Keratinocyte (primary cell): ENCODE data around the gene RUFY3. TPM values are rescaled to one million over a fixed set of nuclear protein-coding genes. Genes with fewer than 3 reads are reported as not detected.

ENCODE experiments used
- DNase-seq: peaks from one replicate; pipeline ENCODE4 v3.0.0-alpha.2; 2011; ENCODE audit warnings: low read depth, missing footprints, low spot score
- FAIRE-seq: peaks from 2 replicates; lab custom pipeline; 2011; peaks lifted over from hg19 to GRCh38; lab: Jason Lieb, UNC
- H2AFZ ChIP-seq: 2 replicates; pipeline ENCODE4 v1.6.0; 2012; ENCODE audit warnings: low read length, control low read depth, inconsistent platforms; ENCODE audit not compliant: control insufficient read depth
- H3K27ac ChIP-seq: 2 replicates; pipeline ENCODE4 v1.5.1; 2011; ENCODE audit warnings: low read length; ENCODE audit not compliant: control insufficient read depth, insufficient read depth
- H3K27me3 ChIP-seq: 3 replicates; pipeline ENCODE4 v1.6.0; 2011; ENCODE audit warnings: low read length; ENCODE audit not compliant: control insufficient read depth, insufficient read depth; ENCODE audit errors: extremely low read depth
- H3K36me3 ChIP-seq, 2 experiments: 2 replicates in 1 of 2; 3 replicates in 1 of 2; pipeline ENCODE4 v1.5.1; 2011; ENCODE audit warnings: low read length in 2 of 2, mild to moderate bottlenecking in 1 of 2; ENCODE audit not compliant: control insufficient read depth in 2 of 2, insufficient read depth in 2 of 2; ENCODE audit errors: extremely low read depth in 1 of 2
- H3K4me1 ChIP-seq: 3 replicates; pipeline ENCODE4 v1.5.1; 2011; ENCODE audit warnings: low read length; ENCODE audit not compliant: control insufficient read depth, insufficient read depth; ENCODE audit errors: extremely low read depth
- H3K4me2 ChIP-seq: 3 replicates; pipeline ENCODE4 v1.6.0; 2011; ENCODE audit warnings: low read depth, low read length; ENCODE audit not compliant: control insufficient read depth, insufficient read depth; ENCODE audit errors: extremely low read depth
- H3K4me3 ChIP-seq, 3 experiments: fragments of 200-600 bp in 1 of 3; sonication (generic) in 1 of 3; 2 replicates in 2 of 3; 3 replicates in 1 of 3; pipeline ENCODE4 v1.5.1; 2011 to 2016; ENCODE audit warnings: low read length in 3 of 3, mild to moderate bottlenecking in 3 of 3, control low read depth in 2 of 3, inconsistent platforms in 1 of 3, low read depth in 1 of 3, mixed read lengths in 1 of 3, mixed run types in 1 of 3, moderate library complexity in 1 of 3; ENCODE audit not compliant: control insufficient read depth in 2 of 3, insufficient read depth in 2 of 3; ENCODE audit errors: extremely low read depth in 1 of 3
- H3K79me2 ChIP-seq: 2 replicates; pipeline ENCODE4 v1.6.0; 2012; ENCODE audit warnings: low read length; ENCODE audit not compliant: control insufficient read depth, insufficient read depth
- H3K9ac ChIP-seq: 3 replicates; pipeline ENCODE4 v1.6.0; 2011; ENCODE audit warnings: low read length; ENCODE audit not compliant: control insufficient read depth, insufficient read depth; ENCODE audit errors: extremely low read depth
- H3K9me1 ChIP-seq: 3 replicates; pipeline ENCODE4 v1.6.0; 2011; ENCODE audit warnings: low read length; ENCODE audit not compliant: control insufficient read depth, insufficient read depth; ENCODE audit errors: extremely low read depth
- H3K9me3 ChIP-seq: 2 replicates; pipeline ENCODE4 v1.5.1; 2012; ENCODE audit warnings: low read depth, low read length; ENCODE audit not compliant: control insufficient read depth
- H4K20me1 ChIP-seq: 3 replicates; pipeline ENCODE4 v1.6.0; 2011; ENCODE audit warnings: low read length; ENCODE audit not compliant: control insufficient read depth, insufficient read depth; ENCODE audit errors: extremely low read depth
- CTCF ChIP-seq, 3 experiments: IDR thresholded peaks in 1 of 3; conservative IDR thresholded peaks in 1 of 3; optimal IDR thresholded peaks in 1 of 3; 2 replicates in 2 of 3; 3 replicates in 1 of 3; pipeline versions ENCODE3 to v1.5.1; 2011; ENCODE audit warnings: low read length in 3 of 3, mild to moderate bottlenecking in 3 of 3, moderate library complexity in 2 of 3, control low read depth in 1 of 3, inconsistent platforms in 1 of 3; ENCODE audit not compliant: insufficient read depth in 2 of 3; ENCODE audit errors: extremely low read depth in 1 of 3
- EZH2 ChIP-seq: IDR thresholded peaks from one replicate; pipeline ENCODE4 v1.6.1; 2012; ENCODE audit warnings: inconsistent platforms, mild to moderate bottlenecking, low read length, moderate library complexity
- dilution Hi-C: fragments of 300-500 bp; cut with MboI; formaldehyde crosslinking; loops from one replicate; pipeline ENCODE4 v1.7.0; 2020; ENCODE audit warnings: low sequenced_read_pairs; ENCODE audit not compliant: extremely low pct_ligation_motif_present
- polyA plus RNA-seq, 5 experiments: library from polyadenylated mRNA; depleted of rRNA in 3 of 5; stranded (reverse) in 3 of 5; stranded (forward) in 1 of 5; unstranded in 1 of 5; fragments of >200 nt; gene quantifications; 1 replicate in 1 of 5; 2 replicates in 3 of 5; 3 replicates in 1 of 5; pipeline versions ENCODE4 v1.2.1 to v1.2.3, GENCODE V29; 2011 to 2012; ENCODE audit warnings: missing spikeins in 2 of 5, low read depth in 1 of 5, low replicate concordance in 1 of 5

The RUFY3 gene
- polyA plus RNA-seq, 1 donor (not counting 4 experiments of a cell fraction or from before 2014, with no cell fraction given): 18.9 TPM

- no peak for DNase-seq
- Histone ChIP-seq H3K4me1 (no peaks in the 10 kb centered on the region), H3K36me3 (no peaks in the 10 kb centered on the region), H2AFZ (no peak overlapping the region), H3K27ac (no peak overlapping the region), H3K4me3 (no peak overlapping the region), H4K20me1 (no peaks in the 10 kb centered on the region), H3K9me3 (no peaks in the 10 kb centered on the region), H3K9ac (no peak overlapping the region), H3K9me1 (no peaks in the 10 kb centered on the region), H3K79me2 (no peaks in the 10 kb centered on the region), H3K4me2 (no peak overlapping the region), H3K27me3 (no peaks in the 10 kb centered on the region)
- TF ChIP-seq CTCF (optimal IDR thresholded peaks at IDR 0.05 in 1 of 3, IDR thresholded peaks at IDR 0.05 in 1 of 3, conservative IDR thresholded peaks at IDR 0.05 in 1 of 3; ENCODE audit: extremely low read depth in 1 of 3, insufficient read depth in 2 of 3, low read length in 3 of 3): no peak
- TF ChIP-seq EZH2: no peak
- FAIRE-seq: no peak
- dilution Hi-C loops: no loop called here
Measured at GRCh38 chr4:70746179-70746839, 24.5 kb downstream of the RUFY3 start.

- no peak overlapping the region for H3K4me3 ChIP-seq
- TF ChIP-seq EZH2 (no peak), CTCF (optimal IDR thresholded peaks at IDR 0.05 in 1 of 3, IDR thresholded peaks at IDR 0.05 in 1 of 3, conservative IDR thresholded peaks at IDR 0.05 in 1 of 3; ENCODE audit: extremely low read depth in 1 of 3, insufficient read depth in 2 of 3, low read length in 3 of 3) (no peak)
- H3K4me2 ChIP-seq: no peak overlapping the region
- no peaks in the 10 kb centered on the region for H3K27me3 ChIP-seq
- dilution Hi-C loops: no loop called here
- H3K9ac ChIP-seq: no peak overlapping the region
- no peaks in the 10 kb centered on the region for H3K9me1 ChIP-seq
- no peaks in the 10 kb centered on the region for H3K79me2 ChIP-seq
- H2AFZ ChIP-seq: no peak overlapping the region
- H4K20me1 ChIP-seq: no peaks in the 10 kb centered on the region
- H3K4me1 ChIP-seq: no peaks in the 10 kb centered on the region
- H3K27ac ChIP-seq: no peak overlapping the region
- no peak for DNase-seq
- H3K9me3 ChIP-seq: no peaks in the 10 kb centered on the region
- no peak for FAIRE-seq
- no peaks in the 10 kb centered on the region for H3K36me3 ChIP-seq
Measured at GRCh38 chr4:70747874-70748273, 26.1 kb downstream of the RUFY3 start.
